ENCODE measurements around the gene MMAA.
"Not testable (repeated sequence)": the region's sequence is repeated elsewhere in the genome, so short reads cannot be mapped to it uniquely, and the experiment has no call there.

Gene MMAA

GRCh38 chr4:145635630-145636029 lies 16.4 kb downstream of the MMAA start:
- no peak for DNase-seq

GRCh38 chr4:145639186-145639698 lies 20.1 kb downstream of the MMAA start:
- no peak for DNase-seq

GRCh38 chr4:145640236-145640635 lies 21.1 kb downstream of the MMAA start:
- not testable (repeated sequence) for DNase-seq

GRCh38 chr4:145643295-145643694 lies 24.1 kb downstream of the MMAA start:
- DNase-seq = no peak

- no peak for DNase-seq
Observed at GRCh38 chr4:145644699-145645098, 25.5 kb downstream of the MMAA start.

- DNase-seq = no peak
Observed at GRCh38 chr4:145656156-145656555, 37.0 kb downstream of the MMAA start.

- DNase-seq = no peak
Observed at GRCh38 chr4:145660064-145660463, 40.9 kb downstream of the MMAA start.

- DNase-seq = no peak
Observed at GRCh38 chr4:145663194-145663593, 44.0 kb downstream of the MMAA start.

GRCh38 chr4:145665773-145666172 lies 46.6 kb downstream of the MMAA start:
- no peak for DNase-seq

- no peak for DNase-seq
Observed at GRCh38 chr4:145670422-145670821, 51.2 kb downstream of the MMAA start.

GRCh38 chr4:145679520-145679919 lies 60.3 kb downstream of the MMAA start:
- no peak for DNase-seq

GRCh38 chr4:145679991-145680455 lies 60.8 kb downstream of the MMAA start, which contains the start of gene C4orf51:
C4orf51 (plus strand) TSS chr4:145680146; CDS start chr4:145680204, 58 bp downstream.
- no peak for DNase-seq

GRCh38 chr4:145680902-145681301 lies 61.7 kb downstream of the MMAA start:
- no peak for DNase-seq

GRCh38 chr4:145681518-145681917 lies 62.3 kb downstream of the MMAA start:
- DNase-seq = no peak

- no peak for DNase-seq
Observed at GRCh38 chr4:145681956-145682355, 62.8 kb downstream of the MMAA start.

GRCh38 chr4:145686991-145687390 lies 67.8 kb downstream of the MMAA start:
- DNase-seq = no peak

GRCh38 chr4:145690610-145691009 lies 71.4 kb downstream of the MMAA start:
- no peak for DNase-seq

- not testable (repeated sequence) for DNase-seq
Observed at GRCh38 chr4:145691416-145691815, 72.2 kb downstream of the MMAA start.

- DNase-seq = no peak
Observed at GRCh38 chr4:145694929-145695328, 75.7 kb downstream of the MMAA start.

GRCh38 chr4:145697332-145697731 lies 78.1 kb downstream of the MMAA start:
- DNase-seq = no peak

GRCh38 chr4:145698507-145698906 lies 79.3 kb downstream of the MMAA start:
- no peak for DNase-seq

GRCh38 chr4:145703850-145704497 lies 84.8 kb downstream of the MMAA start:
- no peak for DNase-seq

- DNase-seq = no peak
Observed at GRCh38 chr4:145709336-145709735, 90.2 kb downstream of the MMAA start.

Measured in CD4-positive, alpha-beta T cell treated with Interleukin-4 for 1 hour (primary cell).